ENCODE data around the gene MICAL2. TPM values are rescaled to one million over a fixed set of nuclear protein-coding genes. Genes with fewer than 3 reads are reported as not detected.

The MICAL2 gene
- total RNA-seq, 4 donors from 2014 or later, result 196 to 550 (median 237) TPM

DNA sequence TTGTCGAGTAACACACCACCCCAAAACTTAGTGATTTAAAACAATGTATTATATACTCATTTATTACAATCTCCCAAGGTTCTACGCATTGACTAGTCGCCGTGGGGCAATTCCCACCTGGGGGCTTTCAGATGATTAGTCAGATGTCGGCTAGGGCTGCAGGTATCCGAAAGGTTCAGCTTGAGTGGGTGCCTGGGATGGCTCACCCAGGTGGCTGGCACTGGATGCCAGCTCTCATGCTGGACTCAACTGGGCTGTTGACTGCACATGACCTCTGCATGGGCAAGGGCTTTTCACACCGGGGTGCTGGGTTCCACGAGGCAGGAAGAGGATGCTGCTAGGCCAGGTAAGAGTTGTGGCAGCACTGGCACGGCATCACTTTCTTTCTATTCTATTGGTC is 21.9 kb upstream of the MICAL2 start:
- 87 to 91% methylated on average over 7 to 8 of the region's 9 CpGs for WGBS, 2 donors (ENCODE audit: low coverage in 1 of 2)
- Histone ChIP-seq H3K36me3 (no peaks in the 10 kb centered on the region), H3K27ac (peak overlapping the region; percentile 84 to 92 (median 91)), H3K4me1 (peaks cover 5 to 80% (median 45%) of the 10 kb centered on the region in 3 donors), H3K4me3 (no peak overlapping the region), H3K9me3 (no peaks in the 10 kb centered on the region), H3K27me3 (no peaks in the 10 kb centered on the region)
- no peak for ATAC-seq
- TF ChIP-seq POLR2A (IDR thresholded peaks at IDR 0.05), result no peak
- no peak for TF ChIP-seq POLR2AphosphoS5 (IDR thresholded peaks at IDR 0.05)

DNA sequence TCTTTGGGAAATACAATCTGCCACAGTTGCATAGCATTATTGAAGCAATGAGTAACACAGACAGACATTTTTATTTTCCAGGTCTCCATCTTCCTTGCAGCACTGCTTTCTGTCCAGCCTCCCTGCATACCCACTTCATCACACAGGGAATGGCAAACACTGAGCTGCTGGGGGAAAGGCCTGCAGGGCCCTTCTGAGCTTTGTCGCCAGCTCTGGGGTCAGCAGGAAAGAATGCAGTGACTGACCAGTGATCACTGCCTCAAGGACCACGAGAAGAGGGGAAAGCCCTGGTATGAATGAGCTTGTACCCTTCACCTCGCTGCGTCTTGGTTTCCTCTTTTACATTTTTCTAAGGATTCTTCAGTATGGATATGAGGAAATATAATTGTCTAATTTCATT is 21.3 kb upstream of the MICAL2 start:
- Histone ChIP-seq H3K27me3 (no peaks in the 10 kb centered on the region), H3K9me3 (no peaks in the 10 kb centered on the region), H3K4me3 (no peak overlapping the region), H3K27ac (peak overlapping the region in 3 of 4 donors; percentile 91 to 92 (median 91)), H3K36me3 (no peaks in the 10 kb centered on the region), H3K4me1 (peaks cover 5 to 80% (median 45%) of the 10 kb centered on the region in 3 donors)
- TF ChIP-seq POLR2A (IDR thresholded peaks at IDR 0.05) (no peak), POLR2AphosphoS5 (IDR thresholded peaks at IDR 0.05) (no peak), EP300 (IDR thresholded peaks at IDR 0.05) (no peak)
- TF ChIP-seq, protein P1, sequence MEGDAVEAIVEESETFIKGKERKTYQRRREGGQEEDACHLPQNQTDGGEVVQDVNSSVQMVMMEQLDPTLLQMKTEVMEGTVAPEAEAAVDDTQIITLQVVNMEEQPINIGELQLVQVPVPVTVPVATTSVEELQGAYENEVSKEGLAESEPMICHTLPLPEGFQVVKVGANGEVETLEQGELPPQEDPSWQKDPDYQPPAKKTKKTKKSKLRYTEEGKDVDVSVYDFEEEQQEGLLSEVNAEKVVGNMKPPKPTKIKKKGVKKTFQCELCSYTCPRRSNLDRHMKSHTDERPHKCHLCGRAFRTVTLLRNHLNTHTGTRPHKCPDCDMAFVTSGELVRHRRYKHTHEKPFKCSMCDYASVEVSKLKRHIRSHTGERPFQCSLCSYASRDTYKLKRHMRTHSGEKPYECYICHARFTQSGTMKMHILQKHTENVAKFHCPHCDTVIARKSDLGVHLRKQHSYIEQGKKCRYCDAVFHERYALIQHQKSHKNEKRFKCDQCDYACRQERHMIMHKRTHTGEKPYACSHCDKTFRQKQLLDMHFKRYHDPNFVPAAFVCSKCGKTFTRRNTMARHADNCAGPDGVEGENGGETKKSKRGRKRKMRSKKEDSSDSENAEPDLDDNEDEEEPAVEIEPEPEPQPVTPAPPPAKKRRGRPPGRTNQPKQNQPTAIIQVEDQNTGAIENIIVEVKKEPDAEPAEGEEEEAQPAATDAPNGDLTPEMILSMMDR (IDR thresholded peaks at IDR 0.05), result no peak
- WGBS, 2 donors (ENCODE audit: low coverage in 1 of 2), result 88 to 92% methylated on average over 4 of the region's 4 CpGs
- no peak for ATAC-seq

DNA sequence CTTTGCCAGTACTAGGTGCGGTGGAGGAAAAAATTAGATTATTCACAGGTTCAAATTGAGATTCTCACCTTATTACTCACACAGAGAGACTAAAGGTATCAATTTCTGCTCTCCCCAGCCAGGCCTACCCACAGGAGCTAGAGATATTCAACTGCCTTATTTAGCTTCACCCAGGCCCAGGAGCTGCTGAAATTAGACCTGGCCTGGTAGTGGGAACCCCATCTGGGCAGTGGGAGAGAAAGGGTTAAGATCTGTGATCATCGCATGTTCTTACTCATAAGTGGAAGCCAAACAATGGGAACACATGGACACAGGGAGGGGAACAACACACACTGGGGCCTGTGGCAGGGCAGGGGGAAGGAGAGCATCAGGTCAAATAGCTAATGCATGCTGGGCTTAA is 20.9 kb upstream of the MICAL2 start:
- no peak overlapping the region for H3K4me3 ChIP-seq
- peaks cover 5 to 80% (median 45%) of the 10 kb centered on the region in 3 donors for H3K4me1 ChIP-seq
- no peak for ATAC-seq
- no peaks in the 10 kb centered on the region for H3K27me3 ChIP-seq
- 55 to 100% methylated on average over 1 to 2 of the region's 2 CpGs for WGBS, 2 donors (ENCODE audit: low coverage in 1 of 2)
- no peaks in the 10 kb centered on the region for H3K36me3 ChIP-seq
- H3K27ac ChIP-seq, result peak overlapping the region in 3 of 4 donors; percentile 91 to 92 (median 91)
- TF ChIP-seq POLR2AphosphoS5 (IDR thresholded peaks at IDR 0.05), result no peak
- no peak for TF ChIP-seq POLR2A (IDR thresholded peaks at IDR 0.05)
- TF ChIP-seq, protein P1 (IDR thresholded peaks at IDR 0.05), result no peak
- TF ChIP-seq EP300 (IDR thresholded peaks at IDR 0.05), result no peak
- no peaks in the 10 kb centered on the region for H3K9me3 ChIP-seq

DNA sequence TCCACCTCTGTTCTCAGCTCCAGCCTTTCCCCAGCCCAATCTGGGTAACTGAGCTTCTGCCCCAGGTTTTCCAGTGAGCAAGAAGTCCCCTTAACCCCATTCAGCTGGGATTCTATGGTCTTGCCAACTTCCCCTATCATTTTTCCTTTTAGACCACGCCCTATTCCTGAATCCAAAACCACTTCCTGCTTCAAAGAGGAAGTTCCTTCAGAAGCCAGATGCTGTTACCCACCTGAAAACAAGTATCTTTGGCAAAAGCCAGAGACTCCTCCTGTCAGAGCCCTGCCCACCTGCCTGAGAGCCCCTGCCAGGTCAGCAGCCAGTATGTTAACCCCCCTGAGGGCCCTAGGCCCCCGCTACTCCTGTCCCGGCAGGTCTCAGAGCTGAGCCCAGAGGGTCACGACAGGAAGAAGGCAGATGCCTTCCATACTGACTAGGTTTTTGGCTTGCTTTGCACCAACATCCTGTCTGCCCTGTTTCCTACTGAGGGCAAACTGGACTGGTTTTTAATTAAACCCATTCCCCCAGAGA is 20.3 kb upstream of the MICAL2 start:
- Histone ChIP-seq H3K4me1 (peaks cover 5 to 77% (median 45%) of the 10 kb centered on the region in 3 donors), H3K27ac (peak overlapping the region in 3 of 4 donors; percentile 74 to 92 (median 91)), H3K27me3 (no peaks in the 10 kb centered on the region), H3K4me3 (no peak overlapping the region), H3K9me3 (no peaks in the 10 kb centered on the region), H3K36me3 (no peaks in the 10 kb centered on the region)
- TF ChIP-seq, protein P1 (IDR thresholded peaks at IDR 0.05), result no peak
- TF ChIP-seq POLR2AphosphoS5 (IDR thresholded peaks at IDR 0.05) (no peak), POLR2A (IDR thresholded peaks at IDR 0.05) (no peak)
- WGBS, 2 donors (ENCODE audit: low coverage in 1 of 2), result 60 to 74% methylated on average over 1 to 4 of the region's 4 CpGs
- ATAC-seq, result no peak

DNA sequence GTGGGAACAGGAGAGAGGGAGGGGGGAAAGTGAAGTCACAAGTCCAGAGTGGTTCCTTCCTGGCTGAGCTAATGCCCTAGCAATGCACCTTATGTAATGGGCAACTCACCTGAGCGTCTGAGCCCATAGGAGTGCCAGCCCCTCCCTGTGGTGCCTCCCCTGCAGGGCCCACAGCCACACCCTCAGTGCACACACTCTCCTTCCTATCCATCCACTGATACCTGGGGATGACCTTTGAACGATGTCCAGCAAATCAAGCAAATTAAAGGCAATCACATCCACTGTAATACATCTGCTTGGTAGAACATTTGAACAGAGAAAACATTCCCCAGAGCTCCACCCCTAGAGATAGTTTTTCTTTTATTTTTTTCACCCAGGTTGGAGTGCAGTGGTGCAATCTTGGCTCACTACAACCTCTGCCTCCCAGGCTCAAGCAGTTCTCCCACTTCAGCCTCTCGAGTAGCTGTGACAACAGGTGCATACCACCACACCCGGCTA is 19.6 kb upstream of the MICAL2 start:
- no peak overlapping the region for H3K4me3 ChIP-seq
- peak overlapping the region in 2 of 4 donors; percentile 74 to 92 for H3K27ac ChIP-seq
- H3K4me1 ChIP-seq, result peaks cover 3 to 70% (median 39%) of the 10 kb centered on the region in 3 donors
- H3K9me3 ChIP-seq, result no peaks in the 10 kb centered on the region
- TF ChIP-seq, protein P1 (IDR thresholded peaks at IDR 0.05), result no peak
- TF ChIP-seq POLR2A (IDR thresholded peaks at IDR 0.05) (no peak), POLR2AphosphoS5 (IDR thresholded peaks at IDR 0.05) (no peak), EP300 (IDR thresholded peaks at IDR 0.05) (no peak)
- no peaks in the 10 kb centered on the region for H3K36me3 ChIP-seq
- no peak for ATAC-seq
- WGBS, 2 donors (ENCODE audit: low coverage in 1 of 2), result 83 to 100% methylated on average over 1 to 4 of the region's 4 CpGs
- H3K27me3 ChIP-seq, result no peaks in the 10 kb centered on the region
